Adipose tissue (tissue), 3 donors: ENCODE results near the gene SPDYE2B. TPM values are rescaled to one million over a fixed set of nuclear protein-coding genes. Genes with fewer than 3 reads are reported as not detected.
"Not testable (repeated sequence)": the region's sequence is repeated elsewhere in the genome, so short reads cannot be mapped to it uniquely, and the experiment has no call there.

Experiments
- H3K27ac ChIP-seq: one replicate; pipeline ENCODE4 v1.5.1; 2013; ENCODE audit warnings: low read depth, low read length
- WGBS, 3 donors: extraction: QIAGEN DNeasy Blood & Tissue Kit; methylation state at CpG; one replicate each; pipeline ENCODE4 v1.1.7; 2013; 5-methylcytosine and 5-hydroxymethylcytosine counted together
- polyA plus RNA-seq, 3 donors: library from polyadenylated mRNA; stranded (reverse); fragments of 200-250 nt; gene quantifications; one replicate each; pipeline ENCODE4 v1.2.3, GENCODE V29; 2013
- donor health status: healthy with polysubstance abuse.
- donor health status: Bipolar disorder and iron deficiency.
- donor health status: healthy.

The SPDYE2B gene
- polyA plus RNA-seq, result not detected

- not testable (repeated sequence) for H3K27ac ChIP-seq
- WGBS, 3 donors, result no CpG with 5 or more reads among the region's 4 CpGs
Measured at GRCh38 chr7:102649924-102650323, at the start of gene SPDYE2B. Gene SPDYE2B (plus strand): TSS chr7:102650319. CDS start chr7:102652349, 2,030 bp downstream.

GRCh38 chr7:102602317-102602716 is 47.8 kb upstream of the SPDYE2B start:
- H3K27ac ChIP-seq, result not testable (repeated sequence)
- no CpG with 5 or more reads among the region's 12 CpGs for WGBS, 3 donors

- 29 to 50% methylated on average over 4 of the region's 19 CpGs; no CpG with 5 or more reads in 1 of the 3 donors for WGBS, 3 donors
Measured at GRCh38 chr7:102604431-102605145, 45.5 kb upstream of the SPDYE2B start.

GRCh38 chr7:102606848-102607247 is 43.3 kb upstream of the SPDYE2B start:
- WGBS, 3 donors, result no CpG with 5 or more reads among the region's 5 CpGs
- not testable (repeated sequence) for H3K27ac ChIP-seq

More at GRCh38 chr7:102604431-102605145, 45.5 kb upstream of the SPDYE2B start:
- H3K27ac ChIP-seq, result not testable (repeated sequence)

GRCh38 chr7:102609734-102610133 is 40.4 kb upstream of the SPDYE2B start:
- 75 to 87% (median 85%) methylated on average over 4 to 5 of the region's 10 CpGs for WGBS, 3 donors
- not testable (repeated sequence) for H3K27ac ChIP-seq

- WGBS, 3 donors, result no CpG with 5 or more reads among the region's 7 CpGs
- H3K27ac ChIP-seq, result not testable (repeated sequence)
Measured at GRCh38 chr7:102610441-102610840, 39.7 kb upstream of the SPDYE2B start.

- no CpG with 5 or more reads among the region's 30 CpGs for WGBS, 3 donors
Measured at GRCh38 chr7:102611013-102611674, 39.0 kb upstream of the SPDYE2B start.

GRCh38 chr7:102611675-102612325 is 38.3 kb upstream of the SPDYE2B start:
- WGBS, 3 donors, result 11 to 26% (median 22%) methylated on average over 7 of the region's 10 CpGs

More at GRCh38 chr7:102611013-102611674, 39.0 kb upstream of the SPDYE2B start:
- not testable (repeated sequence) for H3K27ac ChIP-seq

GRCh38 chr7:102613575-102614345 is 36.4 kb upstream of the SPDYE2B start:
- 33 to 58% (median 53%) methylated on average over 3 to 4 of the region's 15 CpGs for WGBS, 3 donors
- H3K27ac ChIP-seq, result not testable (repeated sequence)

More at GRCh38 chr7:102611675-102612325, 38.3 kb upstream of the SPDYE2B start:
- H3K27ac ChIP-seq, result not testable (repeated sequence)

- no CpG with 5 or more reads among the region's 4 CpGs for whole genome bisulfite sequencing, 3 donors
- not testable (repeated sequence) for H3K27ac ChIP-seq
Measured at GRCh38 chr7:102614346-102614697, 35.8 kb upstream of the SPDYE2B start.

- no CpG with 5 or more reads among the region's 3 CpGs for WGBS, 3 donors
- not testable (repeated sequence) for H3K27ac ChIP-seq
Measured at GRCh38 chr7:102614873-102615272, 35.2 kb upstream of the SPDYE2B start.

GRCh38 chr7:102615930-102616329 is 34.2 kb upstream of the SPDYE2B start:
- no CpG with 5 or more reads among the region's 10 CpGs for WGBS, 3 donors
- not testable (repeated sequence) for H3K27ac ChIP-seq

GRCh38 chr7:102616507-102617125 is 33.5 kb upstream of the SPDYE2B start, which contains the start of gene RASA4:
Gene RASA4 (minus strand): TSS chr7:102616756. CDS start chr7:102616689, 67 bp downstream.
- WGBS, 3 donors, result 0 to 1% (median 1%) methylated on average over 9 to 20 of the region's 62 CpGs
- not testable (repeated sequence) for H3K27ac ChIP-seq

GRCh38 chr7:102618122-102618521 is 32.0 kb upstream of the SPDYE2B start:
- not testable (repeated sequence) for H3K27ac ChIP-seq
- 83 to 94% (median 84%) methylated on average over 4 to 5 of the region's 8 CpGs for WGBS, 3 donors

GRCh38 chr7:102627271-102627904 is 22.7 kb upstream of the SPDYE2B start:
- WGBS, 3 donors, result no CpG with 5 or more reads among the region's 8 CpGs
- not testable (repeated sequence) for H3K27ac ChIP-seq

GRCh38 chr7:102630622-102631021 is 19.5 kb upstream of the SPDYE2B start:
- not testable (repeated sequence) for H3K27ac ChIP-seq
- 48 to 92% (median 59%) methylated on average over 4 to 6 of the region's 9 CpGs for whole genome bisulfite sequencing, 3 donors

- 44 to 90% (median 51%) methylated on average over 2 of the region's 6 CpGs for WGBS, 3 donors
- H3K27ac ChIP-seq, result not testable (repeated sequence)
Measured at GRCh38 chr7:102634299-102634698, 15.8 kb upstream of the SPDYE2B start.

- 80% methylated on average over 3 of the region's 5 CpGs; no CpG with 5 or more reads in 1 of the 3 donors for WGBS, 3 donors
Measured at GRCh38 chr7:102635354-102635753, 14.8 kb upstream of the SPDYE2B start.

More at GRCh38 chr7:102635354-102635753, 14.8 kb upstream of the SPDYE2B start:
- H3K27ac ChIP-seq, result not testable (repeated sequence)
